ENCODE measurements around the gene A3GALT2.
A peak's percentile ranks its signal among the peaks of the same experiment; 100 is the strongest.
"Not testable (repeated sequence)": the region's sequence is repeated elsewhere in the genome, so short reads cannot be mapped to it uniquely, and the experiment has no call there.

A3GALT2 gene

DNA sequence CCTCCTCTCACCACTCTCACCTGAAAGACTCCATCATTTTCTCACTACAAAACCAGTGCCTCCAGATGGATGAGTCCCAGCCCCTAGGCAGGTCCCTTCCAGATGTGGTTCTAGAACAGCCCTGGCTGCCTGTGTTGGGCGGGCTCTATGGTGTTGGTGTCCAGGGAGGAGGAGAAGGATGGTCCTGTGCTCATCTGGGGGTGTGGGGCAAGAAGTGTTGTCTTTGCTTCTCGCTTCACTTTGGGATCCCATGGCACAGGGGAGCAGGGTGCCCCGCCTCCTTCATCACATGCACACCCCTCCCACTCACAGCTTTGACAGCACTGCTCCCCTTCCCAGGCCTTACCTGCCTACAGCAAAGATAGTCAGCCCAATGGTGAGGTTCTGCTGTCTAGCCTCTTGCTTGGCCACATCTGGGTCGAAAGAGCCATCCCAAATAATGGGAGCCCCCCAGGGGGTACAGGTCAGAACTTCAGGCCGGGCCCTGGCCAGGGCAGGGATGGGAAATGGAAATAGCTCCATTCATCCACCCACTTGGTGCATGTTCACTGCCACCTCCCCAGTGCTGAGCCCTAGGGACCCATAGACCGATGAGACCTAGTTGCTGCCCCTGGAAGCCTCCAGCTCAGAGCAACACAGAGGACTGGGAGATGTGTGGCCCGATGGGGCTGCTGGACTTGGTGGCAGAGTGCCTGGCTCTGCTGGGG is 9.0 kb downstream of the A3GALT2 start:
- no peak for DNase-seq (ENCODE audit: low spot score)

DNA sequence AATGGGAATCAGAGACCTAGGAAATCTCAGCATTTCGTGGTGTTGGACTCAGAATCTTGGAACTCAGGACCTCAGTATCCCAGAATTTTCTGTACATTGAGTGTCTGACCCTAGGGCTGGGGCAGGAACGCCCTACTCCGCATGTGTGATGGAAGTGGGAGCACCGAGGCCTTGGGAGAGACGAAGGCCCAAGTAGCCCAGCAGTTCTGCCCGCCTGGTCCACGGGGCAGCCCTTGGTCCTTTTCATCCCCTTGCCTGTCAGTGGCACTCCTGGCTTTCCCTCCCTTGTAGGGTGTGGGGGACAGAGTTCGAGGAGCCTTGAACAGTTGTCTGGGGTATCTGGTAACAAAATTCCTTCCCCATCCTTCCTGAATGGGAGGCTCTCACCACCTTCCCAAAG is 10.2 kb downstream of the A3GALT2 start:
- no peak for DNase-seq (ENCODE audit: low spot score)

DNA sequence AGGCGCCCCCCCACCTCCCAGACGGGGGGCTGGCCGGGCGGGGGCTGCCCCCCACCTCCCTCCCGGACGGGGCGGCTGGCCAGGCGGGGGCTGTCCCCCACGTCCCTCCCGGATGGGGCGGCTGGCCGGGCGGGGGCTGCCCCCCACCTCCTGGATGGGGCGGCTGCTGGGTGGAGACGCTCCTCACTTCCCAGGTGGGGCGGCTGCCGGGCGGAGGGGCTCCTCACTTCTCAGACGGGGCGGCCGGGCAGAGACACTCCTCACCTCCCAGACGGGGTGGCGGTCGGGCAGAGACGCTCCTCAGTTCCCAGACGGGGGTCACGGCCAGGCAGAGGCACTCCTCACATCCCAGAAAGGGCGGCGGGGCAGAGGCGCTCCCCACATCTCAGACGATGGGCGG is 11.5 kb downstream of the A3GALT2 start:
- not testable (repeated sequence) for DNase-seq (ENCODE audit: low spot score)

DNA sequence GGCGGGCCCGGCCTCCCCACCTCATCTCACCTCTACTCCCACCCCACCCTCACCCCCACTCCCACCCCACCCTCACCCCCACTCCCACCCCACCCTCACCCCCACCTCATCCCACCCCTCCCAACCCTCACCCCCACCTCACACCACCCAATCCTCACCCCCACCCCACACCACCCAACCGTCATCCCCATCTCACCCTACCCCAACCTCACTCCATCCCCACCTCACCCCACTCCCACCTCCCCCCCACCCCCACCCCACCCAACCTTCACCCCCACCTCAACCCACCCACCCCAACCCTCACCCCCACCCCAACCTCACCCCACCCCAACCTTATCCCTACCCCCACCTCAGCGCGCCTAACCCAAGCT is 13.4 kb downstream of the A3GALT2 start:
- DNase-seq (ENCODE audit: low spot score): no peak

DNA sequence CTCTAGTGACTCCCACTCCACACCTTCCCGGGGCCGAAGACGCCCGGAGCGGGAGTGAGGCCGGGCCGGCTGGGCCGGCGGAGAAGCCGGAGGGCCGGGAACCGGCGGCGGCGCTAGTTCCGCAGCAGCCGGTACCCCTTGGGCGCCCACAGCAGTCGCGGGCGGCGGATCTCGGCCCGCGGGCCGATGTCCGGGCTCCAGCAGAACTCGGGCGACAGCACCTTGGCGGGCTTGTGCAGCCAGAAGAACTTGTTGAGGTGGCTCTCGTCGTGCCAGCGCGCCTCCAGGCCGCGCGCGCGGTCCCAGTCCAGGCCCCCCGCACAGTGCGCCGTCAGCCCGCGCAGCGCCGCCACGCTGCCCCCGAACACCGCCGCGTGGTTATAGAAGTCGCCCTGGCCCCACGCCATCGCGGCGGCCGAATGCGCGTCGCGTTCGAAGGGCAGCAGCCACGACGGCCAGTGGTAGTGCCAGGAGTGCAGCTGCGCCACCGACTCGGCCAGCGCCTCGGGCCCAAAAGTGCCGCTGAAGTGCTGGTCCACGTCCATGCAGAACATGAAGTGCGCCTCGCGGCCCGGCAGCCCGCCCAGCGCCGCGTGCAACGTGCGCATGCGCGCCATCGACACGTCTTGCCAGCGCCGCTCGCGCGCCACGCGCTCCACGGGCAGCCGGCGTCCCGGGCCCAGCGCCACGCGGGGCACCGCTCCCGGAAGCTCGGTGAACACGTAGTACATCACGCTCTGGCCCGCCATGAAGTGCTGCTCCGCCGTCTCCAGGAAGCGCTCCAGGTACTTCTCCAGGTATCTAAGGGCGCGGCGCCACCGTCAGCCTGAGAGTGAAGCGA is 14.0 kb downstream of the A3GALT2 start:
- DNase-seq (ENCODE audit: low spot score): no peak

DNA sequence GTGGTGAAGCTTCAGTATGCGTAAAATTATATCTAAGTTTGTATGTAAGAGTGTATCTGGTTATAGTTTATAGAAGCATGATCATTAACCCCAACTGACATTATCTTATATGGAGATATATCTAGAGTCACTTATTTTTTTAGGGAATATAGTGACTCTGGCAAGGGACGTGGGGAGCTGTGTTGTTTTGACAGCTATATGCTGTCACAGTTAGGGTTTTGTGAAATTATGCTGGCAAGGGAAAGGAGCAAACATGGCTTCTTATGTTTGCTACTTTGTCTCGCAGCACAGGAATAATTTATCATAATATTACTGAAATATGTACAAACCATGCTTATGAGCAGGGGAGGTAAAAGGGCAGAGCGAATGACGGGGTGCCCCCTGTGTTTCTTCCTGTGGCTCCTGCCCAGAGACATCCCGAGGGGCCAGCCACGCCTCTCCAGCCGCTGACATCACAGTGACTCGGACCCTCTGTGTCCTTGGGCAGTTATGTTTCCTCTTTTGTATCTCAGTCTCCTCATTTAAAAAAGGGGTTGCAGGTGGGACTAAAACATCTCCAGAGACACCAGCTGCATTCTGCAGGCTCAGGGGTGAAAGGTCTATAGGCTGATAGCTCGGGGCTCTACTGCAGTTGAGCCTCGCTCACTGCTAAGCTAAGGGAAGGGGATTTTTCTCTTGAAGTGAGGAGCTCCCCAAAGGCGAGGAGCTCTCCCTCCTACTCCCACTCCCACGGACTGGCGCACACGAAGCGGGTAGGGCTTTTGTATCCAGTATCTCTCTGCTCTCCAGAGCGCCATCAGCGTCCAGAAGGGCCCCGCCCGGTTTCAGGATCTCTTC is 14.9 kb downstream of the A3GALT2 start:
- peak; percentile 41 for DNase-seq (ENCODE audit: low spot score)

DNA sequence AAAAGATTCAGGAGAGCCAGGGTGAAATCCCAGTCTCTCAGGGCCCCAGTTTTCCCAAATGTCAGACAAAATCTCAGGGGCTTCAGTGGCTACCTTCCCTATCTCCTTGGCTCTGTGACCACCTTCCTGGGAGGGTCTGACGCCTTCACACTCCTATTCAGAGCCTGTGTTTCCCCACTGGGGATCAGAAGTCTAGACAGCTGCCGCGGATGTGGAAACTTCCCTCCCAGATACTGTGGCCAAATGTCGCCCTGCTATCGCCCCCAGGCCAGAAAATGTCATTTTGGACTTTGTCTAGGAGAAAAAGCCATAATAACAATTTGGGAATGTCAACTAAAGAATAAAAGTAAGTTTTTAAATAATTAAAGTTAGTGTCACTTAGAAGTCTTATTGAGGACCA is 15.9 kb downstream of the A3GALT2 start:
- DNase-seq (ENCODE audit: low spot score): no peak

DNA sequence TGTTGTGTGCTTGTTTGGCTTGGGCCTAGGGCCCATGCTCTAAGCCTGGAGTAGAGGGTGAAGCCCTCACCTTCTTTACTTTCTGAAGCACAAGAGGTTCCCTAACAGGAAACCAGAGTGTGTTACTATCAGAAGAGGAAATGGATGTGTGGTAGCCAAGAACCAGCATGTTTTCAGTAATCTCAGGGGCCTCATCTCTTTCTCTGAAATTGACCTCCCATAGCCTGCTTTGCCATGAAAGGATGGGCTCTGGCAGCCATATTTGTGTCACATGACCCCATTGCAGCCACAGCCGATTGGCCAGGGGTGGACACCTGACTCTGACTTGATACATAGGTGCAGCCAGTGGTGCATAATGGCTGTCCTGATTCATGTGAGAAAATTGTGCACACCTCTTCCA is 18.6 kb downstream of the A3GALT2 start:
- peak; percentile 22 for DNase-seq (ENCODE audit: low spot score)

DNA sequence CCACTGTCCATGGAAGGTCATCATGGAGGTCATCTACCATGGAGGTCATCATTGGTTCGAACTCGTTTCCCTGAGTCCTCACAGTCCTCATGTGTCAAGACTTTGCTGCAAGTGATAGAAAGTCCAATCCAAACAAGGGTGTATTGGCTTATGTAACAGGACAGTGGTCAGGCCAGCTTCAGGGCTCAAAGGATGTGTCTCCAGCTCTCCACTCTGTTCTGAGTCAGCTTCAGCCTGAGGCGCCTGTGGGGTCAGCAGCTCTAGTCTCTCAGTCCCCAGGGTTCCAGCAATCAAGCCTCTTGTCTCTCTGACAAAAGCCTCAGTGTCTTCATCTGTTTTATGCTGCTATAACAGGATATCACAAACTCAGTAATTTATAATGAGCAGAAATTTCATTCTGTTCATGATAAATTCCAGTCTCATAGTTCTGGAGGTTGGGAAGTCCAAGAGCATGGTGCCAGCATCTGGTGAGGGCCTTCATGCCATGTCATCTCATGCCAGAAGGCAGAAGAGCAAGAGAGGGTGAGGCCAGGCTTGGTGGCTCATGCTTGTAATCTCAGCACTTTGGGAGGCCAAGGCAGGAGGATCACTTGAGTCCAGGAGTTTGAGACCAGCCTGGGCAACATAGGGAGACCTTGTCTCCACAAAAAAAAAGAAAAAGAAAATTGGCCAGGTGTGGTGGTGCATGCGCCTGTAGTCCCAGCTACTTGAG is 19.5 kb downstream of the A3GALT2 start:
- DNase-seq (ENCODE audit: low spot score): no peak

DNA sequence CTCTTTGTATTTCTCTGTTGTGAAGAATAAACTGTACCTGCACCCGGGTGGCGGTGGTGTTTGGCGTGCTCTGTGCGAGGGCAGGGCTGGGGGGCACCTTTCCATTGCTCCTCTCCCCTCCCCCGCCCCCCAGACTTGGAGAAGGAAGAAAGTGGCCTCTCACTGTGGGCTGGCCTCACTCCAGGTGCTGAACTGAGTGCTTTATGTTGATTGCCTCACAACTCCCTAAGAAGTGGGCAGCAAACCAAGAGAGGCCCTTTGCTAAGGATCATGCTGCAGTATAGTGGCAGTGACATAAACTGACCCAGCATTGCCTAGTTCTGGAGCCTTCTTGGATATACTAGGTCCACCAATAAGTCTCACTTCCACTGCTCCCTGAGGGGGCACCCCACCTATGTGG is 20.2 kb downstream of the A3GALT2 start:
- DNase-seq (ENCODE audit: low spot score): no peak

DNA sequence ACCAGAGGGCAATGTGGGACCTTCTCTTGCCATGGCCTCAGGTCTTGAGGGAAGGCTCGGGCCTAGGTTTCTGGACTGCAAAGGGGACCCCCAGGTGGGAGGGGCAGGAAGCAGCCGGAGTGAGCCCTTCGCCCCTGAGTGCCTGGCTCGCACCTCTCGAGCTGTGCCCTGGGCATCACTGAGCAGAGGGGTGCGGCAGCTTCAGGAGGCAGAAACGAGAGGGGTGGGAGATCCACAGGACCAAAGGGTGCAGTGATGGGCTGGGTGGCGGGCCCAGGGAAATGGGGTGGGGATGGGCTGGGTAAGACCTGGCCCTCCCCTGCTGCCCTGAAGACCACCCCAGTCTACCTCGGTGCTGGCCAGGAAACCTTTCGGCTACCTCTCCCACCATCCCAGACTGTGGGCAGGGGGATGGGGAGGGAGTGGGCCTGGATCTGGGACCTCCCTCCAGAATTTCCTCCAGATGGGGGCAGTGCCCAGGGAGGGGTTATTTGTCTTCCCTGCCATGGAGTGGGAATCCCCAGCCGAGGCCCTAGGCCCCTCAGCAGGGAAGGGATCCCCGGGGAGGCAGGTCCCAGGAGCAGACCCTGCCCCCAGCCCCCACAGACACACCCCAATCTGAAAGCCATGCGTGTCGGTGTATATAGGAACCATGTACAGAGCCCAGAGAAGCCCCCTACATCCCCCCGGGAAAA is 21.3 kb downstream of the A3GALT2 start:
- DNase-seq (ENCODE audit: low spot score): no peak

DNA sequence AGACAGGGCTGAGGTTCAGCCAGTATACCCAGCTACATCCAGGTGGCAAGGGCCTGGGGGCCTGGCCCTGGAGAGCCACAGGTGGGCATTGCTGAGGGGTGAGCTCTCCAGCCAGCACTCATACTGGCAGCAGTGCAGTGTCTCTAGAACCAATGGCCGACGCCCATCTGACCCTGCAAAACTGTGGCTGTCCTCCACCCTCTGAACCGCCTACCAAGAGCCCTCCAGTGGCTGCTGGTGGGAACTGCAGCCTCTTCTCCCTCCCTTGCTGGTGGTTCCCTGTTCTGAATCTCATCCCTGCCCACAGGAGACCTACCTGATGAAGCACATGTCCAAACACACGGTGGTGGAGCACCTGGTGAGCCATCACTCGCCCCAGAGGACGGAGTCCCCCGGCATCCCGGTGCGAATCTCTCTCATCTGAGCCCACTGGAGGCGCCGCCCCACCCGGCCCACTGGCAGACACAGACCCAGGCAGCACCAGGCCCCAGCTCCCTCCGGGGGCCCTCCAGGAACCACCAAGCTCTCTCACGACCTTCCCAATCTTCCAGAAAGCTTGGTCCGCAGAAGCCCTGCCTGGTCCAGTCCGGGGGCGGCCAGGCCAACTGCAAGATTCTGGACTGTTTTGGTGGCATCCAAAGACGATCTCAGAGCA is 22.1 kb downstream of the A3GALT2 start:
- peak; percentile 71 for DNase-seq (ENCODE audit: low spot score)

DNA sequence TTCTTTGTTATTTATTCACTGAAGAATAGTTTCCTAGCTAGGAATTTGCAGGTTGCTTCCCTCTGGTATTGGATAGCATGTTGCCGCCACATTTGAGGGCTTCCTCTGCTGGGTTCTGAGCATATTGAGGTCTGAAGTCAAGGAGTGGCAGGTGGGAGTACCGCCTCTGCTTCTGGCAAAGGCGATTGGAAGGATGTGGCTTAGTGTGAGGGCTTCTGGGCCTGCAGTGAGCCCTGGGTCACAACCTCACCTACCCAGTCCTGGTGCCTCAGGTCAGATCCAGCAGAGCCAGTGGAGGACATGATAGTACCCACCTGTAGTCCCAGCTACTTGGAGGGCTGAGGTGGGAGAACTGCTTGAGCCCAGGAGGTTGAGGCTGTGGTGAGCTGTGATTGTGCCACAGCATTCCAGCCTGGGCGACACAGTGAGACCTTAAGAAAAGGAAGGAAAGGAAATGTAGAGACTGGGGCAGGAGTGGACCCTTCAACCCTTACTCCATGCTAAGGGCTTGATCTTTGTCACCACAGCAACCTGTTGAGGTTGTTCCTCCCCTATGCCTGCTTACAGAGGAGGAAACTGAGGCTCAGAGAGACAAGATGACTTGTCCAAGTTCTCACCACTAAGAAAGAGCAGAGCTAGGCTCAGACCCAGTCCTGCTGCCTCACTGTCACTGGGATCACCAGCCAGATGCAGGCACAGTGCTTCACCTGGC is 22.8 kb downstream of the A3GALT2 start:
- DNase-seq (ENCODE audit: low spot score): no peak

DNA sequence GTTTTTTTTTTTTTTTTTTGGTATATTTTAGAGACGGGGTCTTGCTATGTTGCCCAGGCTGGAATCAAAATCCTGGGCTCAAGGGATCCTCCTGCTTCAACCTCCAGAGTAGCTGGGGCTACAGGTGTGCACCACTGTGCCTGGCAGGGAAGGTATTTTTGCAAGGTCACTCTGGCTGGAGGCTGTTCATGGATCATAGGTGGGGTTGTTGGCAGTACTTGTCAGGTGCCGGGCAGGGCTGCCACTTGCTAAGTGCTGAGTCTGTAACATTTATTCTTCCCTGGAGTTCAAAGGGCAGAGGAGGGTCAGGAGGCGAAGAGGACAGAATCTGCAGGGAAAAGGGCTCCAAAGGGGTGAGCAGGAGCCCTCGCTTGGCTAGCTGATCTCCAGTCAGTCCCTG is 24.1 kb downstream of the A3GALT2 start:
- no peak for DNase-seq (ENCODE audit: low spot score)

DNA sequence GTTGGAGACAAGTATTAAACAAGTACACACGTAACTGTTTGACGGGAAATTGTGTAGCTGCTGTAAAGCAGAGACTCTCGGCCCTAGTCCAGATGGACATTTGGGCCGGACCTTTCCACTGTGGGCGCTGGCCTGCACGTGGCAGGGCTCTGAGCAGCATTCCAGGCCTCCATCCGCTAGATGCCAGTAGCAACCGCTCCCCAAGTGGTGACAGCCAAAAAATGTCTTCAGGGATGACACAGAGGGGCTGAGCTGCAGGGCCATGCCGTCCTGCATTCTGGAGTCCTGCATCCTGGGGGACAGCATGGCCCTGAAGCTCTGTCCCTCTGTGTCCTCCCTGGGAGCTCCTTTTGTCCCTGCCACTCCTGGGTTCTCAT is 24.8 kb downstream of the A3GALT2 start:
- no peak for DNase-seq (ENCODE audit: low spot score)

DNA sequence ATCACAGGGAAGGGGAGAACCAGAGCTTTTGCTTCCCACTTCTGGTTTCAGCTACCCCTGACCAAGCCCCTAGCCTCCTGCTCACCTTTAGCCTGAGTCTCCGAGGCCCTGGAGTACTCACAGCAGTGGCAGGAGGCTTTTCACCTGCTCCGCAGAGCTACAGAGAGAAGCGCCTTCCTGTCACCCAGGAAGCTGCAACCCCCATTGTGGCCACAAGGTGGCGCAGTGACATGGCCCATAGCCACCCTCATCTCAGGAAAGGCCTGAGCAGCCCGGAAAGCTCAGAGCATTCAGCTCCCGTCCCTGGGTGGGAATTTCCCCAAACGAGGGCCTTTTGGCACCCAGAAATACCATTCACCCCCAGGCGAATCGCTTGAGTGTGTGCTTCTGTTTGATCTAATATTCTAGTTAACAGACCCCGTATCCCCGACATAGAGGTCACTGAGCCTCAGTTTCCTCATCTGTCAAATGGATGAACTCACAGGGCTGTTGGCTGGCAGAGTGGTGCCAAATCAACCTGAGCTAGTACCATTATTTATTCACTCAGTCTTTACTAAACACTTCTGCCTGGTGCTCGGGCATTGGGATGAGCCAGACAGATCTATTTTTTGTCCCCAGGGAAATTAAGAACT is 25.3 kb downstream of the A3GALT2 start:
- DNase-seq (ENCODE audit: low spot score): peak; percentile 89

DNA sequence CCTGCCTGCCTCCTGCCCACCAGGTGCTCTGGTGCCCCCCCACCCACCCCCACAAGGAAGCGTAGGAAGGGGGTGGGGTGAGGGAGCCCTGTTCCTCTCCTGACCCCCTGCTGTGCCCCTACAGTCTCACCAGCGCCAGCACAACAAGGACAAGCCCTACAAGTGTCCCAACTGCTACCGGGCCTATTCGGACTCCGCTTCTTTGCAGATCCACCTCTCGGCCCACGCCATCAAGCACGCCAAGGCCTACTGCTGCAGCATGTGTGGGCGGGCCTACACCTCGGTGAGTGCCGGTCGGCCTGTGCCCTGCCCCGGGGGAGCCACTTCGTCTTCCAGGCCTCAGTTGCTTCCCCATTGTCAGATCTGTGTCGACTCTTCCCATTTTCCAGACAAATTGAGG is 25.9 kb downstream of the A3GALT2 start:
- no peak for DNase-seq (ENCODE audit: low spot score)

DNA sequence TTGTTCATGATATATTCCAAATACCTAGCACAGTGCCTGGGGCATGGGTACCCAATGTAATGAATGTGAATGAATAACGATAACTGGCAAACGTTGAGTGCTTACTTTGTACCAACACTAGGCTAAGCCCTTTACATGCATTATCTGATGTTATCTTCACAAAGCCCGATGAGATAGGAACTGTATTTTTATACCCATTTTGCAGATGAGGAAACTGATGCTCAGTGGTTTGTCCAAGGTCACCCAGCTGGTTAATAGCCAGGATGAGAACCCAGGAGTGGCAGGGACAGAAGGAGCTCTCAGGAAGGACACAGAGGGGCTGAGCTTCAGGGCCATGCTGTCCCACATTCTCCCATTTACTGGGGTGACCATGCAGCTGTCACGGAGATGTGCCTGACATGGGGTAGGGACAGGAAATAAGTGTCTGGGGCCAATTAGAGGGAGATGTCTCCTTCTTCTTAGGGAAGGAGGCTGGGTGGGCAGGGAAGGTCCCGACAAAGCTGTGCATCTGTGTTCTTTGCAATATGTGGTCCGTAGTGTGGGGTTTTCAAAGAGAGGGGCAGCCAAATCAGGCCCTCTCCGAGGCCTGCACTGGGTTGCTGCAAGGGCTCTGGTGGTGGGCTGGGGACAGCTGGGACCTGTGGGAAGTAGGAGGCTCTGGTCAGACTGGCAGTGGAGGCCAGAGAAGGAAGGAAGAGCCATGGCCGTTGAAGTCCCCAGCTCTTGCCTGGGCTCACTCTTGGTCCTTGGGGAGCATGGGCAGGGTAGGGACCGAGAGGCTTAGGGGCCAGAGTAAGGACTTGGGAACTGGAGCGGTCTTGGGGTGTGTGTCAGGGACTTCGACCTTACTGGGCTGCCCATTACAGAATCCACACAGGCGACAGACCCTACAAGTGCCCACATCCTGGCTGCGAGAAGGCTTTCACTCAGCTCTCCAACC is 26.6 kb downstream of the A3GALT2 start:
- DNase-seq (ENCODE audit: low spot score): no peak
